ENCODE measurements around the gene GPR157.

Gene GPR157

GRCh38 chr1:9151328-9151860 lies 22.5 kb upstream of the GPR157 start:
- Histone ChIP-seq H2BK12ac (ENCODE audit: low read length) (no peak overlapping the region), H3K23ac (ENCODE audit: low read length) (no peak overlapping the region), H2AFZ (ENCODE audit: insufficient read depth, low read length, poor library complexity) (no peak overlapping the region), H2AK5ac (ENCODE audit: low read length) (no peak overlapping the region), H3K9ac (ENCODE audit: low read length) (no peak overlapping the region), H2BK5ac (ENCODE audit: low read depth, low read length, poor library complexity) (no peak overlapping the region), H3K79me1 (ENCODE audit: low read length) (no peaks in the 10 kb centered on the region), H3K27me3 (ENCODE audit: insufficient read depth, low read length) (no peaks in the 10 kb centered on the region), H3K9me3 (ENCODE audit: insufficient read depth, low read depth, low read length) (no peaks in the 10 kb centered on the region), H3K4me3 (ENCODE audit: low read depth, low read length) (no peak overlapping the region), H3K4me1 (ENCODE audit: control insufficient read depth in 1 of 2, insufficient read depth in 2 of 2, low read length in 2 of 2) (peaks cover 4 to 7% of the 10 kb centered on the region in 2 experiments), H4K12ac (ENCODE audit: low read depth, low read length) (no peak overlapping the region), H3K14ac (ENCODE audit: low read length) (no peak overlapping the region), H3K4me2 (ENCODE audit: low read length) (no peak overlapping the region), H4K8ac (ENCODE audit: low read depth, low read length) (no peak overlapping the region), H4K91ac (ENCODE audit: low read depth, low read length) (no peak overlapping the region), H2BK120ac (ENCODE audit: insufficient read depth, low read length, poor library complexity) (no peak overlapping the region), H3K18ac (ENCODE audit: low read length) (no peak overlapping the region), H3K36me3 (ENCODE audit: control insufficient read depth in 1 of 2, insufficient read depth in 2 of 2, low read length in 2 of 2) (peaks cover 22 to 25% of the 10 kb centered on the region in 2 experiments), H3K4ac (ENCODE audit: low read depth, low read length) (no peak overlapping the region), H3K79me2 (ENCODE audit: control insufficient read depth, insufficient read depth, low read length, poor library complexity) (no peaks in the 10 kb centered on the region), H3K27ac (ENCODE audit: low read depth, low read length) (no peak overlapping the region)
- no CpG with 5 or more reads among the region's 16 CpGs for WGBS (ENCODE audit: extremely low coverage, insufficient coverage, insufficient read length)
- DNase-seq = no peak

- no peak overlapping the region for H3K4me2 ChIP-seq (ENCODE audit: low read length)
- no CpG with 5 or more reads among the region's 16 CpGs for WGBS (ENCODE audit: extremely low coverage, insufficient coverage, insufficient read length)
- no peaks in the 10 kb centered on the region for H3K27me3 ChIP-seq (ENCODE audit: insufficient read depth, low read length)
- H4K8ac ChIP-seq (ENCODE audit: low read depth, low read length) = no peak overlapping the region
- no peak overlapping the region for H2BK5ac ChIP-seq (ENCODE audit: low read depth, low read length, poor library complexity)
- peaks cover 22 to 25% of the 10 kb centered on the region in 2 experiments for H3K36me3 ChIP-seq (ENCODE audit: control insufficient read depth in 1 of 2, insufficient read depth in 2 of 2, low read length in 2 of 2)
- H3K9ac ChIP-seq (ENCODE audit: low read length) = no peak overlapping the region
- no peak overlapping the region for H2AK5ac ChIP-seq (ENCODE audit: low read length)
- no peaks in the 10 kb centered on the region for H3K79me1 ChIP-seq (ENCODE audit: low read length)
- no peak for DNase-seq
- no peak overlapping the region for H3K4ac ChIP-seq (ENCODE audit: low read depth, low read length)
- no peak overlapping the region for H3K23ac ChIP-seq (ENCODE audit: low read length)
- peaks cover 4 to 7% of the 10 kb centered on the region in 2 experiments for H3K4me1 ChIP-seq (ENCODE audit: control insufficient read depth in 1 of 2, insufficient read depth in 2 of 2, low read length in 2 of 2)
- no peaks in the 10 kb centered on the region for H3K9me3 ChIP-seq (ENCODE audit: insufficient read depth, low read depth, low read length)
- H2AFZ ChIP-seq (ENCODE audit: insufficient read depth, low read length, poor library complexity) = no peak overlapping the region
- H2BK120ac ChIP-seq (ENCODE audit: insufficient read depth, low read length, poor library complexity) = no peak overlapping the region
- no peak overlapping the region for H3K4me3 ChIP-seq (ENCODE audit: low read depth, low read length)
- no peak overlapping the region for H2BK12ac ChIP-seq (ENCODE audit: low read length)
- no peak overlapping the region for H4K12ac ChIP-seq (ENCODE audit: low read depth, low read length)
- no peak overlapping the region for H3K27ac ChIP-seq (ENCODE audit: low read depth, low read length)
- H3K79me2 ChIP-seq (ENCODE audit: control insufficient read depth, insufficient read depth, low read length, poor library complexity) = no peaks in the 10 kb centered on the region
- no peak overlapping the region for H4K91ac ChIP-seq (ENCODE audit: low read depth, low read length)
- H3K18ac ChIP-seq (ENCODE audit: low read length) = no peak overlapping the region
- no peak overlapping the region for H3K14ac ChIP-seq (ENCODE audit: low read length)
Measured at GRCh38 chr1:9150582-9151327, 21.9 kb upstream of the GPR157 start.

GRCh38 chr1:9149837-9150581 lies 21.1 kb upstream of the GPR157 start:
- no peak overlapping the region for H3K4ac ChIP-seq (ENCODE audit: low read depth, low read length)
- no CpG with 5 or more reads among the region's 17 CpGs for WGBS (ENCODE audit: extremely low coverage, insufficient coverage, insufficient read length)
- DNase-seq = no peak

DNA sequence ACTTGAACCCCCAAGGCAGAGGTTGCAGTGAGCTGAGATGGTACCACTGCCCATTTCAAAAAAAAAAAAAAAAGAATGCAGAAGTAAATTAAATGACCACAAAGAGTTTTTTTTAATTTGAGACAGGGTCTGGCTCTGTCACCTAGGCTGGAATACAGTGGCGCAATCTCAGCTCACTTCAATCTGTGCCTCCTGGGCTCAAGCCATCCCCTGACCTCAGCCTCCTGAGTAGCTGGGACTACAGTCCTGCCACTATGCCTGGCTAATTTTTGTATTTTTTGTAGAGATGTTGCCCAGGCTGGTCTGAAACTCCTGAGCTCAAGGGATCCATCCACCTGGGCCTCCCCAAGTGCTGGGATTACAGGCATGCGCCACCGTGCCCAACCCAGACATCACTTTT lies 20.2 kb upstream of the GPR157 start:
- no peak overlapping the region for H3K4me3 ChIP-seq (ENCODE audit: low read depth, low read length)
- no peak for DNase-seq
- H2AFZ ChIP-seq (ENCODE audit: insufficient read depth, low read length, poor library complexity) = no peak overlapping the region
- no peaks in the 10 kb centered on the region for H3K9me3 ChIP-seq (ENCODE audit: insufficient read depth, low read depth, low read length)
- H3K18ac ChIP-seq (ENCODE audit: low read length) = no peak overlapping the region
- H4K8ac ChIP-seq (ENCODE audit: low read depth, low read length) = no peak overlapping the region
- H3K27ac ChIP-seq (ENCODE audit: low read depth, low read length) = no peak overlapping the region
- no peak overlapping the region for H2BK120ac ChIP-seq (ENCODE audit: insufficient read depth, low read length, poor library complexity)
- no peak overlapping the region for H3K14ac ChIP-seq (ENCODE audit: low read length)
- H3K79me2 ChIP-seq (ENCODE audit: control insufficient read depth, insufficient read depth, low read length, poor library complexity) = no peaks in the 10 kb centered on the region
- no peak overlapping the region for H3K9ac ChIP-seq (ENCODE audit: low read length)
- no peak overlapping the region for H2BK5ac ChIP-seq (ENCODE audit: low read depth, low read length, poor library complexity)
- WGBS (ENCODE audit: extremely low coverage, insufficient coverage, insufficient read length) = no CpG with 5 or more reads among the region's 3 CpGs
- H4K91ac ChIP-seq (ENCODE audit: low read depth, low read length) = no peak overlapping the region
- H2BK12ac ChIP-seq (ENCODE audit: low read length) = no peak overlapping the region
- no peak overlapping the region for H3K23ac ChIP-seq (ENCODE audit: low read length)
- no peaks in the 10 kb centered on the region for H3K27me3 ChIP-seq (ENCODE audit: insufficient read depth, low read length)
- peaks cover 4 to 7% of the 10 kb centered on the region in 2 experiments for H3K4me1 ChIP-seq (ENCODE audit: control insufficient read depth in 1 of 2, insufficient read depth in 2 of 2, low read length in 2 of 2)
- H2AK5ac ChIP-seq (ENCODE audit: low read length) = no peak overlapping the region
- peaks cover 22 to 25% of the 10 kb centered on the region in 2 experiments for H3K36me3 ChIP-seq (ENCODE audit: control insufficient read depth in 1 of 2, insufficient read depth in 2 of 2, low read length in 2 of 2)
- no peaks in the 10 kb centered on the region for H3K79me1 ChIP-seq (ENCODE audit: low read length)
- H3K4me2 ChIP-seq (ENCODE audit: low read length) = no peak overlapping the region
- no peak overlapping the region for H3K4ac ChIP-seq (ENCODE audit: low read depth, low read length)
- no peak overlapping the region for H4K12ac ChIP-seq (ENCODE audit: low read depth, low read length)

More at GRCh38 chr1:9149837-9150581, 21.1 kb upstream of the GPR157 start:
- Histone ChIP-seq H4K8ac (ENCODE audit: low read depth, low read length) (no peak overlapping the region), H2BK120ac (ENCODE audit: insufficient read depth, low read length, poor library complexity) (no peak overlapping the region), H3K9me3 (ENCODE audit: insufficient read depth, low read depth, low read length) (no peaks in the 10 kb centered on the region), H3K9ac (ENCODE audit: low read length) (no peak overlapping the region), H3K27ac (ENCODE audit: low read depth, low read length) (no peak overlapping the region), H4K12ac (ENCODE audit: low read depth, low read length) (no peak overlapping the region), H4K91ac (ENCODE audit: low read depth, low read length) (no peak overlapping the region), H3K79me2 (ENCODE audit: control insufficient read depth, insufficient read depth, low read length, poor library complexity) (no peaks in the 10 kb centered on the region), H3K4me1 (ENCODE audit: control insufficient read depth in 1 of 2, insufficient read depth in 2 of 2, low read length in 2 of 2) (peaks cover 4 to 7% of the 10 kb centered on the region in 2 experiments), H3K4me3 (ENCODE audit: low read depth, low read length) (no peak overlapping the region), H2BK12ac (ENCODE audit: low read length) (no peak overlapping the region), H3K23ac (ENCODE audit: low read length) (no peak overlapping the region), H3K4me2 (ENCODE audit: low read length) (no peak overlapping the region), H2BK5ac (ENCODE audit: low read depth, low read length, poor library complexity) (no peak overlapping the region), H3K18ac (ENCODE audit: low read length) (no peak overlapping the region), H2AFZ (ENCODE audit: insufficient read depth, low read length, poor library complexity) (no peak overlapping the region), H2AK5ac (ENCODE audit: low read length) (no peak overlapping the region), H3K14ac (ENCODE audit: low read length) (no peak overlapping the region), H3K79me1 (ENCODE audit: low read length) (no peaks in the 10 kb centered on the region), H3K36me3 (ENCODE audit: control insufficient read depth in 1 of 2, insufficient read depth in 2 of 2, low read length in 2 of 2) (peaks cover 22 to 25% of the 10 kb centered on the region in 2 experiments), H3K27me3 (ENCODE audit: insufficient read depth, low read length) (no peaks in the 10 kb centered on the region)
